Measurements from ENCODE around the gene LIPJ.

The LIPJ gene

GRCh38 chr10:88598055-88598454 is 11.5 kb downstream of the LIPJ start:
- DNase-seq, result no peak

- DNase-seq, result no peak
Observed at GRCh38 chr10:88608052-88608732, 21.6 kb downstream of the LIPJ start.

GRCh38 chr10:88608780-88609179 is 22.2 kb downstream of the LIPJ start:
- DNase-seq, result no peak

GRCh38 chr10:88616250-88616977 is 29.9 kb downstream of the LIPJ start:
- DNase-seq, result no peak

- DNase-seq, result no peak
Observed at GRCh38 chr10:88617772-88618300, 31.3 kb downstream of the LIPJ start.

GRCh38 chr10:88618496-88618895 is 31.9 kb downstream of the LIPJ start:
- DNase-seq, result no peak

GRCh38 chr10:88620441-88620840 is 33.9 kb downstream of the LIPJ start:
- no peak for DNase-seq

GRCh38 chr10:88623835-88624234 is 37.3 kb downstream of the LIPJ start:
- DNase-seq, result no peak

GRCh38 chr10:88624840-88625239 is 38.3 kb downstream of the LIPJ start:
- DNase-seq, result no peak

- DNase-seq, result no peak
Observed at GRCh38 chr10:88640186-88640585, 53.6 kb downstream of the LIPJ start.

GRCh38 chr10:88642209-88642608 is 55.6 kb downstream of the LIPJ start:
- no peak for DNase-seq

GRCh38 chr10:88642963-88643362 is 56.4 kb downstream of the LIPJ start:
- DNase-seq, result no peak

- DNase-seq, result no peak
Observed at GRCh38 chr10:88647061-88647615, 60.6 kb downstream of the LIPJ start.

GRCh38 chr10:88651101-88651551 is 64.6 kb downstream of the LIPJ start:
- DNase-seq, result no peak

GRCh38 chr10:88652616-88653015 is 66.1 kb downstream of the LIPJ start:
- DNase-seq, result no peak
